ENCODE measurements around the gene PGA5.
"Not testable (repeated sequence)": the region's sequence is repeated elsewhere in the genome, so short reads cannot be mapped to it uniquely, and the experiment has no call there.

DNA sequence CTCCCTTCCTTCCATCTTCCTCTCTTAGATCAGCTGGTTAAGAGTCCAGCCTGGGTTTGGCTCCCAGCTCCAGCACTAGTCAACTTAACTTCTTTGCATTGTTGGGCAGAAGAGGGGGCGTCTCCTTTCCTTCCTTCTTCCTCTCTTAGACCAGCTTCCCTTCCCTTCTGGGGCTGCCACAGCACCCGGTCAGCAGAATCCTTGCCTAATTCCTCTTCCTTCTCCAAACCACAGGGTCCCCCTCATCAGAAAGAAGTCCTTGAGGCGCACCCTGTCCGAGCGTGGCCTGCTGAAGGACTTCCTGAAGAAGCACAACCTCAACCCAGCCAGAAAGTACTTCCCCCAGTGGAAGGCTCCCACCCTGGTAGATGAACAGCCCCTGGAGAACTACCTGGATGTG is 37.1 kb upstream of the PGA5 start:
- TF ChIP-seq ELK1 (IDR thresholded peaks at IDR 0.05; ENCODE audit: low read depth, low read length); TAF1 (IDR thresholded peaks at IDR 0.05; ENCODE audit: borderline replicate concordance, low read depth, low read length): not testable (repeated sequence)
